GM20431 (cell line): Measurements from ENCODE around the gene DLX2.
"Not testable (repeated sequence)": the region's sequence is repeated elsewhere in the genome, so short reads cannot be mapped to it uniquely, and the experiment has no call there.

Experiments used
- in situ Hi-C: fragments of 300-500 bp; cut with MseI, MboI; formaldehyde crosslinking; loops from one replicate; pipeline ENCODE4 v1.15.0; 2020; ENCODE audit warnings: low sequenced_read_pairs; ENCODE audit not compliant: unreplicated experiment

The DLX2 gene

GRCh38 chr2:172102391-172103359 lies at the start of gene DLX2:
Gene DLX2, minus strand, starts transcription at chr2:172102900. Its CDS starts 362 bp downstream, at chr2:172102538.
- in situ Hi-C loops, result loop anchor here (10.0 to 25.0 kb wide), 2 partner anchors 398 to 515 kb away; no protein-coding TSS in a partner anchor

- in situ Hi-C loops, result no loop called here
Observed at GRCh38 chr2:172147944-172148650, 45.4 kb upstream of the DLX2 start.

- in situ Hi-C loops, result no loop called here
Observed at GRCh38 chr2:172143817-172144216, 41.1 kb upstream of the DLX2 start.

- in situ Hi-C loops, result not testable (repeated sequence)
Observed at GRCh38 chr2:172138727-172139126, 36.0 kb upstream of the DLX2 start.

- in situ Hi-C loops, result no loop called here
Observed at GRCh38 chr2:172137943-172138342, 35.2 kb upstream of the DLX2 start.

GRCh38 chr2:172137109-172137508 lies 34.4 kb upstream of the DLX2 start:
- in situ Hi-C loops, result no loop called here

- in situ Hi-C loops, result no loop called here
Observed at GRCh38 chr2:172135446-172135845, 32.7 kb upstream of the DLX2 start.

GRCh38 chr2:172134270-172134669 lies 31.6 kb upstream of the DLX2 start:
- in situ Hi-C loops, result no loop called here

- in situ Hi-C loops, result no loop called here
Observed at GRCh38 chr2:172131713-172132555, 29.2 kb upstream of the DLX2 start.

- in situ Hi-C loops, result no loop called here
Observed at GRCh38 chr2:172129404-172129803, 26.7 kb upstream of the DLX2 start.

GRCh38 chr2:172128484-172128883 lies 25.8 kb upstream of the DLX2 start:
- in situ Hi-C loops, result no loop called here

GRCh38 chr2:172120118-172120517 lies 17.4 kb upstream of the DLX2 start:
- in situ Hi-C loops, result loop anchor here (25.0 kb wide), 1 partner anchor 533 kb away; no protein-coding TSS in a partner anchor

GRCh38 chr2:172119089-172119488 lies 16.4 kb upstream of the DLX2 start:
- in situ Hi-C loops, result loop anchor here (25.0 kb wide), 1 partner anchor 532 kb away; no protein-coding TSS in a partner anchor

- in situ Hi-C loops, result loop anchor here (25.0 kb wide), 1 partner anchor 529 kb away; no protein-coding TSS in a partner anchor
Observed at GRCh38 chr2:172116107-172116506, 13.4 kb upstream of the DLX2 start.

- in situ Hi-C loops, result loop anchor here (25.0 kb wide), 1 partner anchor 527 kb away; no protein-coding TSS in a partner anchor
Observed at GRCh38 chr2:172114579-172114978, 11.9 kb upstream of the DLX2 start.

GRCh38 chr2:172114176-172114575 lies 11.5 kb upstream of the DLX2 start:
- in situ Hi-C loops, result loop anchor here (25.0 kb wide), 1 partner anchor 527 kb away; no protein-coding TSS in a partner anchor

GRCh38 chr2:172113617-172114016 lies 10.9 kb upstream of the DLX2 start:
- in situ Hi-C loops, result loop anchor here (25.0 kb wide), 1 partner anchor 526 kb away; no protein-coding TSS in a partner anchor

GRCh38 chr2:172109988-172110811 lies 7.5 kb upstream of the DLX2 start:
- in situ Hi-C loops, result loop anchor here (10.0 to 25.0 kb wide), 2 partner anchors 405 to 523 kb away; no protein-coding TSS in a partner anchor
